Mucosa of descending colon (tissue), 3 donors: ENCODE data around the gene TRDN. TPM values are rescaled to one million over a fixed set of nuclear protein-coding genes. Genes with fewer than 3 reads are reported as not detected.

Experiments
- ATAC-seq: fragments of 200-7000 bp; cut with Tn5 transposase; one replicate; pipeline ENCODE4 v1.9.1; 2020; ENCODE audit warnings: mild to moderate bottlenecking, moderate library complexity
- DNase-seq, 3 donors: peaks; one replicate each; pipeline ENCODE4 v3.0.0-alpha.2; 2020
- H3K36me3 ChIP-seq: fragments of 200-600 bp; one replicate; pipeline ENCODE4 v1.8.0; 2021; ENCODE audit warnings: low read depth, mild to moderate bottlenecking
- H3K4me1 ChIP-seq: fragments of 200-600 bp; one replicate; pipeline ENCODE4 v1.8.0; 2021; ENCODE audit warnings: low read depth, mild to moderate bottlenecking
- H3K4me3 ChIP-seq: fragments of 200-600 bp; one replicate; pipeline ENCODE4 v1.8.0; 2021; ENCODE audit warnings: mild to moderate bottlenecking
- H3K9me3 ChIP-seq: fragments of 200-600 bp; one replicate; pipeline ENCODE4 v1.8.0; 2021; ENCODE audit warnings: mild to moderate bottlenecking
- CTCF ChIP-seq: fragments of 200-600 bp; IDR thresholded peaks from one replicate; pipeline ENCODE4 v1.8.0; 2022; ENCODE audit warnings: antibody characterized with exemption, mild to moderate bottlenecking
- intact Hi-C, 2 donors: fragments of 100-400 bp; cut with DNase I in 1 of 2; cut with micrococcal nuclease in 1 of 2; formaldehyde crosslinking; loops; one replicate each; pipeline versions ENCODE4 v1.11.0 to v1.11.1; 2022; cut with DNase I, micrococcal nuclease
- total RNA-seq, 3 donors: library from RNA; stranded (reverse); fragmentation: NEBNext Ultra II Directional in 2 of 3; extraction: Animal tissue kit (Norgen Biotek cat#: 25700) in 2 of 3; gene quantifications; one replicate each; pipeline versions ENCODE4 v1.2.1 to v1.2.4, GENCODE V29; 2021 to 2023
- donor health status: DM: no; HTN: no; CAD: no; lungs with moderate emphysema.
- donor health status: DM: no; HTN: no; CAD: no.
- donor health status: DM: no; HTN: yes; CAD: no.

The TRDN gene
- total RNA-seq, 3 donors from 2014 or later: 0.12 to 0.51 TPM; not detected in 1

- Histone ChIP-seq H3K36me3 (no peaks in the 10 kb centered on the region), H3K4me1 (no peaks in the 10 kb centered on the region), H3K4me3 (no peak overlapping the region), H3K9me3 (no peaks in the 10 kb centered on the region)
- intact Hi-C loops: no loop called here
- DNase-seq: no peak
- ATAC-seq: no peak
- no peak for TF ChIP-seq CTCF
Observed at GRCh38 chr6:123547216-123547978, 89.4 kb downstream of the TRDN start.

- H3K4me3 ChIP-seq: no peak overlapping the region
- ATAC-seq (no peak), DNase-seq (no peak)
- no peaks in the 10 kb centered on the region for H3K36me3 ChIP-seq
- no peaks in the 10 kb centered on the region for H3K4me1 ChIP-seq
- no peak for TF ChIP-seq CTCF
- intact Hi-C loops: no loop called here
- H3K9me3 ChIP-seq: no peaks in the 10 kb centered on the region
Observed at GRCh38 chr6:123546537-123546936, 90.2 kb downstream of the TRDN start.

GRCh38 chr6:123541462-123541861 lies 95.3 kb downstream of the TRDN start:
- TF ChIP-seq CTCF: no peak
- Histone ChIP-seq H3K9me3 (no peaks in the 10 kb centered on the region), H3K4me3 (no peak overlapping the region), H3K36me3 (no peaks in the 10 kb centered on the region), H3K4me1 (no peaks in the 10 kb centered on the region)
- DNase-seq (no peak), ATAC-seq (no peak)
- intact Hi-C loops: no loop called here

GRCh38 chr6:123533862-123534648 lies 102.7 kb downstream of the TRDN start:
- no peaks in the 10 kb centered on the region for H3K9me3 ChIP-seq
- no peaks in the 10 kb centered on the region for H3K36me3 ChIP-seq
- no peaks in the 10 kb centered on the region for H3K4me1 ChIP-seq
- intact Hi-C loops: no loop called here
- TF ChIP-seq CTCF: no peak
- no peak for DNase-seq
- H3K4me3 ChIP-seq: no peak overlapping the region
- ATAC-seq: no peak

- no peak overlapping the region for H3K4me3 ChIP-seq
- H3K36me3 ChIP-seq: no peaks in the 10 kb centered on the region
- DNase-seq (no peak), ATAC-seq (no peak)
- no peaks in the 10 kb centered on the region for H3K9me3 ChIP-seq
- no peak for TF ChIP-seq CTCF
- no peaks in the 10 kb centered on the region for H3K4me1 ChIP-seq
- intact Hi-C loops: no loop called here
Observed at GRCh38 chr6:123529843-123530242, 106.9 kb downstream of the TRDN start.
